A673 (cell line): ENCODE measurements around the gene SMCO3. TPM values are rescaled to one million over a fixed set of nuclear protein-coding genes. Genes with fewer than 3 reads are reported as not detected.

ENCODE experiments used
- BruUV-seq: library from RNA; stranded (reverse); fragments of 400-500 nt; replicated peaks from 2 replicates; lab custom pipeline; 2021; lab: Mats Ljungman, UMichigan
- CTCF ChIA-PET: fragments of 300-600 bp; sonication (Branson Sonifier 250); formaldehyde crosslinking; loops from one replicate; lab custom pipeline; 2022; ENCODE audit warnings: antibody characterized with exemption; lab: Charles Lee
- POLR2A ChIA-PET: fragments of 300-600 bp; sonication (Branson Sonifier 250); formaldehyde crosslinking; loops from one replicate; lab custom pipeline; 2022; ENCODE audit warnings: antibody characterized with exemption; ENCODE audit not compliant: low non-redundant PET; lab: Charles Lee
- DNase-seq: peaks from one replicate; pipeline ENCODE4 v3.0.0-alpha.2; 2015; ENCODE audit warnings: low spot score
- H3K27ac ChIP-seq: fragments of 200-600 bp; sonication (generic); 2 replicates; pipeline ENCODE4 v1.5.1; 2016; ENCODE audit warnings: mixed run types, low read depth, mild to moderate bottlenecking, mixed read lengths, antibody characterized with exemption, low read length; ENCODE audit not compliant: poor library complexity, severe bottlenecking
- H3K27me3 ChIP-seq: fragments of 200-600 bp; sonication (generic); replicated peaks from 2 replicates; pipeline ENCODE4 v1.6.1; 2017; ENCODE audit warnings: mixed run types, low read depth, mild to moderate bottlenecking, mixed read lengths, antibody characterized with exemption, low read length; ENCODE audit not compliant: insufficient read depth, poor library complexity
- H3K36me3 ChIP-seq: fragments of 200-600 bp; sonication (generic); 2 replicates; pipeline ENCODE4 v1.6.1; 2016; ENCODE audit warnings: mixed run types, mild to moderate bottlenecking, mixed read lengths, antibody characterized with exemption, low read length; ENCODE audit not compliant: insufficient read depth, poor library complexity, severe bottlenecking
- H3K4me1 ChIP-seq: fragments of 200-600 bp; sonication (generic); 2 replicates; pipeline ENCODE4 v1.6.1; 2017; ENCODE audit warnings: mixed run types, mild to moderate bottlenecking, mixed read lengths, antibody characterized with exemption, low read length; ENCODE audit not compliant: insufficient read depth, poor library complexity, severe bottlenecking
- H3K4me3 ChIP-seq: fragments of 200-600 bp; sonication (generic); 2 replicates; pipeline ENCODE4 v1.5.1; 2016; ENCODE audit warnings: low read depth, mixed run types, mild to moderate bottlenecking, mixed read lengths, low read length; ENCODE audit not compliant: poor library complexity, severe bottlenecking
- H3K9me3 ChIP-seq: fragments of 200-600 bp; sonication (generic); 2 replicates; pipeline ENCODE4 v1.6.1; 2016; ENCODE audit warnings: mixed run types, low read depth, mild to moderate bottlenecking, mixed read lengths, antibody characterized with exemption, low read length; ENCODE audit not compliant: poor library complexity, severe bottlenecking
- CTCF ChIP-seq: fragments of 300-800, 200-600 bp; sonication (generic); conservative IDR thresholded peaks from 2 replicates; pipeline ENCODE4 v1.5.1; 2017; ENCODE audit warnings: low read depth, mild to moderate bottlenecking, antibody characterized with exemption, low read length, moderate library complexity, mixed read lengths
- EZH2 ChIP-seq: fragments of 200-600 bp; sonication (generic); IDR thresholded peaks from 2 replicates; pipeline ENCODE4 v1.6.1; 2017; ENCODE audit warnings: borderline replicate concordance, low read depth, mild to moderate bottlenecking, mixed read lengths, antibody characterized with exemption, low read length; ENCODE audit not compliant: poor library complexity, severe bottlenecking
- intact Hi-C: fragments of 100-400 bp; cut with micrococcal nuclease; formaldehyde crosslinking; loops from one replicate; pipeline ENCODE4 v1.10.0; 2022; ENCODE audit not compliant: unreplicated experiment
- total RNA-seq: library from RNA; stranded (reverse); gene quantifications from 2 replicates; pipeline ENCODE4 v1.2.3, GENCODE V29; 2021

SMCO3 gene
- total RNA-seq, 1 experiment from 2014 or later = not detected

- TF ChIP-seq CTCF (0 out of 2 replicates have a peak, but pooled peaks have one; percentile 32), EZH2 (no peak)
- no peaks in the 10 kb centered on the region for H3K27me3 ChIP-seq
- intact Hi-C loops = no loop called here
- CTCF ChIA-PET = interaction anchor here (0.6 to 1.1 kb wide), 3 partner anchors 185 to 774 kb away, joined by 3 to 7 read pairs (median 3); no protein-coding TSS in a partner anchor
- H3K36me3 ChIP-seq = no peaks in the 10 kb centered on the region
- no peaks in the 10 kb centered on the region for H3K4me1 ChIP-seq
- H3K4me3 ChIP-seq = no peak overlapping the region
- peak; percentile 9 for DNase-seq
- H3K9me3 ChIP-seq = no peaks in the 10 kb centered on the region
- POLR2A ChIA-PET = interaction anchor here (0.5 kb wide), 1 partner anchor 49 kb away, joined by 3 read pairs; no protein-coding TSS in a partner anchor
- no peak overlapping the region for H3K27ac ChIP-seq
- BruUV-seq = no TSS peak
Observed at GRCh38 chr12:14810953-14811483, 3.0 kb downstream of the SMCO3 start.

- Histone ChIP-seq H3K4me1 (no peaks in the 10 kb centered on the region), H3K27ac (no peak overlapping the region), H3K27me3 (no peaks in the 10 kb centered on the region), H3K4me3 (no peak overlapping the region), H3K9me3 (no peaks in the 10 kb centered on the region), H3K36me3 (no peaks in the 10 kb centered on the region)
- ChIA-PET POLR2A (interaction anchor here (0.5 kb wide), 1 partner anchor 49 kb away, joined by 3 read pairs; no protein-coding TSS in a partner anchor), CTCF (interaction anchor here (0.9 kb wide), 1 partner anchor 185 kb away, joined by 7 read pairs; no protein-coding TSS in a partner anchor)
- BruUV-seq = no TSS peak
- no peak for DNase-seq
- TF ChIP-seq EZH2 (no peak), CTCF (no peak)
- intact Hi-C loops = no loop called here
Observed at GRCh38 chr12:14810167-14810952, 3.6 kb downstream of the SMCO3 start.

- DNase-seq = no peak
- intact Hi-C loops = loop anchor here (1.0 kb wide), 1 partner anchor 32 kb away; a partner anchor contains a TSS
- ChIA-PET CTCF (no interaction called here), POLR2A (no interaction called here)
- Histone ChIP-seq H3K4me3 (peak overlapping the region; percentile 79), H3K9me3 (no peaks in the 10 kb centered on the region), H3K36me3 (peaks cover 22% of the 10 kb centered on the region), H3K4me1 (peaks cover 17% of the 10 kb centered on the region), H3K27ac (peak overlapping the region; percentile 92), H3K27me3 (no peaks in the 10 kb centered on the region)
- BruUV-seq = TSS peak; percentile 88
- TF ChIP-seq CTCF (no peak), EZH2 (no peak)
Observed at GRCh38 chr12:14803830-14804160, 10.2 kb downstream of the SMCO3 start.
